ENCODE measurements around the gene PARD3B. TPM values are rescaled to one million over a fixed set of nuclear protein-coding genes. Genes with fewer than 3 reads are reported as not detected.

PARD3B gene
- total RNA-seq, 2 donors from 2014 or later: 15.0 to 17.8 TPM

DNA sequence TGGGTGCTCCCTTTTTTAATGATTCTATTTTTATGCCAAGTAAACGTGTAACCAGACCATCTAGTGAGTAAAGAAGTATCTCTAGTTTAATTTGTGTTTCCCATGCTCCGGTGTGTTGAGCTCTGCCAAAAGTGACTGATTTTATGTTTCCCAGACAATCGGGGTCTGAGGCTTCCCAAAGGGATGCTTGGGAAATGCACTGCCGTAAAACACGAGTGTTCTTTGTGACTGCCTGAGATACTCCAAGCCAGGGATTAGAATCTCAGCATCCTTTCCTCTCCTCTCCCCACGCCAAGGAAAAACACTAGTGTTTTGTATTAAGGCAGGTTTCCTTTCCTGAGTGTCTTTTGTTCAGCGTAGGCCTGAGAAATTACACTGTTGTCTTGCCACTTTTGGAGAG lies 956.6 kb downstream of the PARD3B start:
- DNase-seq (no peak), ATAC-seq (no peak)
- Histone ChIP-seq H3K4me3 (no peak overlapping the region), H3K36me3 (replicated peaks in 1 of 2; ENCODE audit: insufficient read depth in 1 of 2, low read depth in 2 of 2) (no peaks in the 10 kb centered on the region), H3K4me1 (no peaks in the 10 kb centered on the region), H3K9me3 (no peaks in the 10 kb centered on the region), H3K27ac (no peak overlapping the region), H3K27me3 (no peaks in the 10 kb centered on the region)
- WGBS, 2 donors: 85% methylated on average over 7 of the region's 7 CpGs
- no peak for TF ChIP-seq POLR2A (IDR thresholded peaks at IDR 0.05)
- TF ChIP-seq, protein P1, sequence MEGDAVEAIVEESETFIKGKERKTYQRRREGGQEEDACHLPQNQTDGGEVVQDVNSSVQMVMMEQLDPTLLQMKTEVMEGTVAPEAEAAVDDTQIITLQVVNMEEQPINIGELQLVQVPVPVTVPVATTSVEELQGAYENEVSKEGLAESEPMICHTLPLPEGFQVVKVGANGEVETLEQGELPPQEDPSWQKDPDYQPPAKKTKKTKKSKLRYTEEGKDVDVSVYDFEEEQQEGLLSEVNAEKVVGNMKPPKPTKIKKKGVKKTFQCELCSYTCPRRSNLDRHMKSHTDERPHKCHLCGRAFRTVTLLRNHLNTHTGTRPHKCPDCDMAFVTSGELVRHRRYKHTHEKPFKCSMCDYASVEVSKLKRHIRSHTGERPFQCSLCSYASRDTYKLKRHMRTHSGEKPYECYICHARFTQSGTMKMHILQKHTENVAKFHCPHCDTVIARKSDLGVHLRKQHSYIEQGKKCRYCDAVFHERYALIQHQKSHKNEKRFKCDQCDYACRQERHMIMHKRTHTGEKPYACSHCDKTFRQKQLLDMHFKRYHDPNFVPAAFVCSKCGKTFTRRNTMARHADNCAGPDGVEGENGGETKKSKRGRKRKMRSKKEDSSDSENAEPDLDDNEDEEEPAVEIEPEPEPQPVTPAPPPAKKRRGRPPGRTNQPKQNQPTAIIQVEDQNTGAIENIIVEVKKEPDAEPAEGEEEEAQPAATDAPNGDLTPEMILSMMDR (IDR thresholded peaks at IDR 0.05): no peak
- intact Hi-C loops (cut with DNase I): no loop called here

DNA sequence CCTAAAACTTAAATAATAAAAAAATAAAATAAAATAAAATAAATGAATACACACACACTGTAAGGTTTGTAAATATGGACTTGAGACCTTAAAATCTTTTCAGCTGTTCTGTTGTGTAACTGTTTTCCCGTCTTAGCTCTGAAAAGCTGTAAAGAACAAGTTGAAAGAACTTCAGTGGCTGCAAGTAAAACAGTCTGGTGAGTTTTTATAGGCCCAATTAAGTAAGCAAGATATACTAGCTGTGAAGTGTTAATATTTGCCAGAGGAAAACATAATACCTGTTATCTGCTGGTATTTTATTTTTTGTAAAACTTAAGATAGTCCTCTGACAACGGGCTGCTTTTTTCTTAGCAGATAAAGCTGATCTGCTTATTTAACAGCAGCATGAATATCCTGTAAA lies 960.1 kb downstream of the PARD3B start:
- DNase-seq (no peak), ATAC-seq (no peak)
- no peaks in the 10 kb centered on the region for H3K36me3 ChIP-seq (replicated peaks in 1 of 2; ENCODE audit: insufficient read depth in 1 of 2, low read depth in 2 of 2)
- no peaks in the 10 kb centered on the region for H3K9me3 ChIP-seq
- no peaks in the 10 kb centered on the region for H3K27me3 ChIP-seq
- H3K4me1 ChIP-seq: no peaks in the 10 kb centered on the region
- H3K27ac ChIP-seq: no peak overlapping the region
- WGBS, 2 donors: 43 to 48% methylated on average over 2 of the region's 2 CpGs
- no peak overlapping the region for H3K4me3 ChIP-seq
- TF ChIP-seq, protein P1 (IDR thresholded peaks at IDR 0.05): no peak
- no peak for TF ChIP-seq POLR2A (IDR thresholded peaks at IDR 0.05)
- intact Hi-C loops (cut with DNase I): no loop called here

DNA sequence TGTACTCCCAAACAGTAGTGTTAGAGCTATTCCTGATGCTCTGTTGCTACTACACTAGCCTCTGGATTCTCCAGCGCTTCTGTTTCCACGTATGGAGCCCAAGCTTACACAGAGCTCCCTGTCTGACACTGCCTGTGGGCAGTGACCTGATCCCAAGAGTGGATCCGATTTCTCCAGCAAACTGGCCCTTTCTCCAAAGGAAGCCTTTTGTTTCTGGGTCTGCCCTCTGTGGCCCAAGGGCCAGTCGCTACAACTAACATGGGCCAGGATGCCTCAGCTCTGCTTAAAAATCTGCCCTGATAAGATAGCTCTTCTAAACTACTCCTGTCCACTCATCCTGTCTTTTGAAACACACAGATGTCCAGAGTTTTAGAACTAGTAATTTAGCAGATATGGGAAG lies 964.4 kb downstream of the PARD3B start:
- DNase-seq (no peak), ATAC-seq (no peak)
- Histone ChIP-seq H3K4me1 (no peaks in the 10 kb centered on the region), H3K9me3 (no peaks in the 10 kb centered on the region), H3K27ac (no peak overlapping the region), H3K36me3 (replicated peaks in 1 of 2; ENCODE audit: insufficient read depth in 1 of 2, low read depth in 2 of 2) (no peaks in the 10 kb centered on the region), H3K4me3 (no peak overlapping the region), H3K27me3 (no peaks in the 10 kb centered on the region)
- intact Hi-C loops (cut with DNase I): no loop called here
- TF ChIP-seq, protein P1 (IDR thresholded peaks at IDR 0.05): no peak
- 96 to 98% methylated on average over 4 of the region's 4 CpGs for WGBS, 2 donors

DNA sequence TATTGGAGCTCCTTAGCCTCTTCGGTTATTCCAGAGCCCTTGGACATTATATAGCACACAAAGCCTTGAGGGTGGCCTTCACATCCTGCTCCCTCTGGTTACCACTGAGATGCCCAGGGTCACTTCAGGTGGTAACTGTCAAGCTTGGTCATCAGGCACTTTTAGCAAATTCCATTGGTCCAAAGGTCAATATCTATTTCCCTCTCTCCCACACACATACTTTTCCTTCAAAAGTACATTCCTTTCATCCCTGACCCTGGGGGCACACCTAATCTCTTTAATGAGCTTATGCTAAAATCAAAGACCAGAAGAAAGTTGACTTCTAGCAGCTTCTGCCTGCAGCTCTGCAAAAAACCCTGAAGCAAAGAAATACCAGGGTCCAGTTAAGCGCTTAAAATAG lies 965.1 kb downstream of the PARD3B start:
- no peak for ATAC-seq
- H3K36me3 ChIP-seq (replicated peaks in 1 of 2; ENCODE audit: insufficient read depth in 1 of 2, low read depth in 2 of 2): no peaks in the 10 kb centered on the region
- TF ChIP-seq, protein P1 (IDR thresholded peaks at IDR 0.05): no peak
- no peak for TF ChIP-seq POLR2A (IDR thresholded peaks at IDR 0.05)
- no peak for DNase-seq
- WGBS, 2 donors: 82 to 89% methylated on average over 2 of the region's 2 CpGs
- H3K4me1 ChIP-seq: no peaks in the 10 kb centered on the region
- H3K4me3 ChIP-seq: no peak overlapping the region
- no peak overlapping the region for H3K27ac ChIP-seq
- H3K9me3 ChIP-seq: no peaks in the 10 kb centered on the region
- intact Hi-C loops (cut with DNase I): no loop called here
- H3K27me3 ChIP-seq: no peaks in the 10 kb centered on the region

DNA sequence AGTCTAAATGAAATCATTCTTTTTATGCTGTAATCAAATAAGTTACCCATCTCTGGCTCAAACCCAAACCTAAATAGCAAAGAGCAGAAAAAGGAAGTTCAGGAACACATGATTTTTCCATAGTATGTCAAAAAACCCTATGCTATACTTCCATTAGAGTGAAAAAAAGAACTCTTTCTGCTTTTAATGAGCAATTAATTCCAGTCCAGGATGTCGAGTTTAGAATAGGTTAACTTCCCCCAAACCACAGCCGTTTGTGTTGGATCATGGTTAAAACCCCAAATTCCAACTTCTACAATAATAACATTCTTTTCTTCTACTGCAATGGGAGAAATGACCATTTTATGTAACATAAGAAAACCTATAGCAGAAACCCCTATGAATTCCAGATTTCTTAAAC lies 965.9 kb downstream of the PARD3B start:
- Histone ChIP-seq H3K9me3 (no peaks in the 10 kb centered on the region), H3K27me3 (no peaks in the 10 kb centered on the region), H3K4me3 (no peak overlapping the region), H3K27ac (no peak overlapping the region), H3K4me1 (no peaks in the 10 kb centered on the region), H3K36me3 (replicated peaks in 1 of 2; ENCODE audit: insufficient read depth in 1 of 2, low read depth in 2 of 2) (no peaks in the 10 kb centered on the region)
- WGBS, 2 donors: 40 to 61% methylated on average over 2 of the region's 2 CpGs
- DNase-seq (no peak), ATAC-seq (no peak)
- intact Hi-C loops (cut with DNase I): no loop called here
- TF ChIP-seq, protein P1 (IDR thresholded peaks at IDR 0.05): no peak
- no peak for TF ChIP-seq POLR2A (IDR thresholded peaks at IDR 0.05)
